HepG2 (cell line): ENCODE results near the gene ACTR3. TPM values are rescaled to one million over a fixed set of nuclear protein-coding genes. Genes with fewer than 3 reads are reported as not detected.
A peak's percentile ranks its signal among the peaks of the same experiment; 100 is the strongest.

Source experiments
- ADNP ChIP-seq: sonication (generic); formaldehyde crosslinking; IDR thresholded peaks from 2 replicates; pipeline ENCODE4 v1.4.0; 2020; ENCODE audit warnings: missing genetic modification reagents
- CEBPG ChIP-seq: IDR thresholded peaks from 2 replicates; pipeline ENCODE4 v1.6.1; 2016
- CHCHD3 ChIP-seq: sonication (generic); formaldehyde crosslinking; IDR thresholded peaks from 2 replicates; pipeline ENCODE4 v1.8.0; 2022; ENCODE audit warnings: mild to moderate bottlenecking, missing genetic modification reagents, moderate library complexity
- DR1 ChIP-seq: sonication (generic); formaldehyde crosslinking; IDR thresholded peaks from 2 replicates; pipeline ENCODE4 v1.8.0; 2021; ENCODE audit warnings: mild to moderate bottlenecking, missing genetic modification reagents, inconsistent platforms
- FOSL2 ChIP-seq: sonication (generic); formaldehyde crosslinking; IDR thresholded peaks from 2 replicates; pipeline ENCODE4 v1.4.0; 2020; ENCODE audit warnings: missing genetic modification reagents
- HHEX ChIP-seq: IDR thresholded peaks from 2 replicates; pipeline ENCODE4 v1.6.1; 2016; ENCODE audit warnings: control low read depth
- MAFG ChIP-seq: sonication (generic); formaldehyde crosslinking; IDR thresholded peaks from 2 replicates; pipeline ENCODE4 v1.5.1; 2020; ENCODE audit warnings: mild to moderate bottlenecking, missing genetic modification reagents
- NCOR1 ChIP-seq: fragments of 200-600 bp; sonication (generic); IDR thresholded peaks from 2 replicates; pipeline ENCODE4 v1.7.0; 2017; ENCODE audit warnings: antibody characterized with exemption, low read length, borderline replicate concordance
- NFIC ChIP-seq: IDR thresholded peaks from 2 replicates; pipeline ENCODE4 v1.6.1; 2012; ENCODE audit warnings: mild to moderate bottlenecking, low read length, inconsistent platforms
- NR2C2 ChIP-seq: sonication (generic); formaldehyde crosslinking; IDR thresholded peaks from 2 replicates; pipeline ENCODE4 v1.4.0; 2020; ENCODE audit warnings: missing genetic modification reagents, mild to moderate bottlenecking, moderate library complexity, borderline replicate concordance
- TCF7 ChIP-seq: sonication (generic); IDR thresholded peaks from 2 replicates; pipeline ENCODE4 v1.6.1; 2016; ENCODE audit warnings: antibody characterized with exemption, low read depth
- ZFX ChIP-seq: sonication (generic); formaldehyde crosslinking; IDR thresholded peaks from 2 replicates; pipeline ENCODE4 v1.4.0; 2020; ENCODE audit warnings: mild to moderate bottlenecking, low read depth, missing genetic modification reagents, moderate library complexity
- ZNF331 ChIP-seq: sonication (generic); formaldehyde crosslinking; IDR thresholded peaks from 2 replicates; pipeline ENCODE4 v1.4.0; 2020; ENCODE audit warnings: missing genetic modification reagents
- ZNF549 ChIP-seq: sonication (generic); formaldehyde crosslinking; IDR thresholded peaks from 2 replicates; pipeline ENCODE4 v1.5.0; 2020; ENCODE audit warnings: missing genetic modification reagents
- ZNF550 ChIP-seq: sonication (generic); formaldehyde crosslinking; IDR thresholded peaks from 2 replicates; pipeline ENCODE4 v1.4.0; 2020; ENCODE audit warnings: mild to moderate bottlenecking, missing genetic modification reagents, borderline replicate concordance
- ZNF564 ChIP-seq: sonication (generic); formaldehyde crosslinking; IDR thresholded peaks from 2 replicates; pipeline ENCODE4 v1.8.1; 2023; ENCODE audit warnings: mild to moderate bottlenecking, missing genetic modification reagents
- ZNF570 ChIP-seq: sonication (generic); formaldehyde crosslinking; IDR thresholded peaks from 2 replicates; pipeline ENCODE4 v1.4.0; 2020; ENCODE audit warnings: mild to moderate bottlenecking, missing genetic modification reagents, borderline replicate concordance
- ZNF616 ChIP-seq: sonication (generic); formaldehyde crosslinking; IDR thresholded peaks from 2 replicates; pipeline ENCODE4 v1.5.0; 2020; ENCODE audit warnings: low read depth, mild to moderate bottlenecking, missing genetic modification reagents
- ZNF749 ChIP-seq: sonication (generic); formaldehyde crosslinking; IDR thresholded peaks from 2 replicates; pipeline ENCODE4 v1.8.0; 2022; ENCODE audit warnings: mild to moderate bottlenecking, missing genetic modification reagents, moderate library complexity, borderline replicate concordance
- ZNF782 ChIP-seq: sonication (generic); formaldehyde crosslinking; IDR thresholded peaks from 2 replicates; pipeline ENCODE4 v1.4.0; 2020; ENCODE audit warnings: missing genetic modification reagents, mild to moderate bottlenecking, borderline replicate concordance
- ZNF83 ChIP-seq: sonication (generic); formaldehyde crosslinking; IDR thresholded peaks from 2 replicates; pipeline ENCODE4 v1.4.0; 2020; ENCODE audit warnings: missing genetic modification reagents, mild to moderate bottlenecking, borderline replicate concordance
- polyA plus RNA-seq, 8 experiments: library from polyadenylated mRNA; depleted of rRNA in 3 of 8; stranded (reverse) in 7 of 8; unstranded in 1 of 8; fragments of >200 nt; fragmentation: Illumina TruSeq in 4 of 8; extraction: Trizol in 4 of 8; gene quantifications; 2 replicates each; pipeline versions ENCODE4 v1.2.1 to v1.2.3, GENCODE V29; 2011 to 2016; ENCODE audit warnings: low read depth in 4 of 8, missing spikeins in 1 of 8, mixed read lengths in 1 of 8; ENCODE audit not compliant: insufficient read depth in 1 of 8
- total RNA-seq, 5 experiments: library from RNA; depleted of rRNA; stranded (reverse); fragments of >200 nt; fragmentation: Illumina TruSeq; extraction: Trizol; gene quantifications; 2 replicates each; pipeline ENCODE4 v1.2.3, GENCODE V29; 2016; ENCODE audit warnings: low read depth in 1 of 5
- TF ChIP-seq, protein P1 (sequence below): sonication (generic); formaldehyde crosslinking; IDR thresholded peaks from 2 replicates; pipeline ENCODE4 v1.5.0; 2020; ENCODE audit warnings: mild to moderate bottlenecking, missing genetic modification reagents
- TF ChIP-seq, protein P2 (sequence below): IDR thresholded peaks from 2 replicates; pipeline ENCODE4 v1.6.1; 2012; ENCODE audit warnings: low read length, improper control_type of control experiment
- TF ChIP-seq, protein P3 (sequence below): sonication (generic); formaldehyde crosslinking; IDR thresholded peaks from 2 replicates; pipeline ENCODE4 v1.4.0; 2020; ENCODE audit warnings: missing genetic modification reagents; ENCODE audit errors: not compliant biosample characterization
- TF ChIP-seq, protein P4 (sequence below): sonication (generic); formaldehyde crosslinking; IDR thresholded peaks from 2 replicates; pipeline ENCODE4 v1.5.0; 2020; ENCODE audit warnings: missing genetic modification reagents

ACTR3 gene
- total and polyA plus RNA-seq, 2 of the 13 experiments (the other 11 are each of a cell fraction or from before 2014, with no cell fraction given) = 123 to 225 TPM

DNA sequence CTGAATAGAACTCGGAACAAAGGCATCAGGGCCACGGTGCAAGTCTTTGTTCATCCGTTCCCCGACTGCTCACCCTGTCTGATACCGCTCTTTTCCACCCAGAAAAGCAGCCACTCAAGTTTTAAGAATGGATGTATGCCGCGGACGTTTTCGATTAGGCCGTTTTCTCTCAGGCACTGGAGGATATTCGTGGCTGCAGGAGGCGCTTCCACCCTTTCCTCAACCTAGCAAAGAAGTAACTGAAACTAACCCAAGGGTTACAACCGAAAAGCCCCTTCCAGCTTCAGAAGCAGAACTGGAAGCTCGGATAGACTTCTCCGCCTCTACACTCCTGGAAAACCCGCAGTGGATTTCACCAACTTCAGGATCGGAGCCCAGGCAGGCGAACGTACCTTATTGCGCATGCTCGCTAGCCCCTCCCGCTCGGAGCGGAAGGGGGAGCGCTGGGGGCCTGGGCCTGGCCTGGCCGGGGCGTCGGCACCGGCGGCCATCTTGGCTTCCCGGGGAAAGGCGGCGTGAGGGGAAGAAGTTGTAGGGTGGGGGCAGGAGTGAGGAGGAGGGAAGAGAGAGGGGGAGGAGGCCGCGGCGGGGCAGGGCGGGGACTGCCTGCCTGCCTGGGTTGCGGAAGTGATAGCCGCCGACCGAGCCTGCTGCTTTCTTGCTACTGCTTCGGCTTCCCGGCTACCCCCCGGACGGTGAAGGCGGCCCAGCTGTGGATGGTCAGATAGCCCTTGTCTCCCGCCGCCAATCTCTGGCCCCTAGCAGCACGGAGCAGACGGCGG is at the start of gene ACTR3 (continued):
- TF ChIP-seq, protein P1, sequence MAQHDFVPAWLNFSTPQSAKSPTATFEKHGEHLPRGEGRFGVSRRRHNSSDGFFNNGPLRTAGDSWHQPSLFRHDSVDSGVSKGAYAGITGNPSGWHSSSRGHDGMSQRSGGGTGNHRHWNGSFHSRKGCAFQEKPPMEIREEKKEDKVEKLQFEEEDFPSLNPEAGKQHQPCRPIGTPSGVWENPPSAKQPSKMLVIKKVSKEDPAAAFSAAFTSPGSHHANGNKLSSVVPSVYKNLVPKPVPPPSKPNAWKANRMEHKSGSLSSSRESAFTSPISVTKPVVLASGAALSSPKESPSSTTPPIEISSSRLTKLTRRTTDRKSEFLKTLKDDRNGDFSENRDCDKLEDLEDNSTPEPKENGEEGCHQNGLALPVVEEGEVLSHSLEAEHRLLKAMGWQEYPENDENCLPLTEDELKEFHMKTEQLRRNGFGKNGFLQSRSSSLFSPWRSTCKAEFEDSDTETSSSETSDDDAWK = no peak
- TF ChIP-seq ZNF550 (no peak), DR1 (CRISPR knock-in tag) (peak; percentile 93), CEBPG (CRISPR knock-in tag) (peak; percentile 58), ZNF570 (no peak), ZNF83 (no peak), NCOR1 (peak; percentile 33; the same call in 1 of the 2 replicates), NFIC (peak; percentile 81; the same call in 1 of the 2 replicates), CHCHD3 (CRISPR knock-in tag) (no peak), MAFG (CRISPR knock-in tag) (no peak), ADNP (no peak), ZNF616 (CRISPR knock-in tag) (peak; percentile 56; the same call in 1 of the 2 replicates), ZNF749 (peak; percentile 97), ZNF782 (CRISPR knock-in tag) (peak; percentile 75; the same call in 1 of the 2 replicates), NR2C2 (CRISPR knock-in tag) (peak; percentile 68), HHEX (CRISPR knock-in tag) (no peak), ZNF331 (CRISPR knock-in tag) (peak; percentile 89; the same call in 1 of the 2 replicates), ZFX (CRISPR knock-in tag) (peak; percentile 96), FOSL2 (CRISPR knock-in tag) (no peak; the same call in 1 of the 2 replicates), ZNF549 (no peak), TCF7 (no peak), ZNF564 (CRISPR knock-in tag) (peak; percentile 99)
- TF ChIP-seq, protein P2, sequence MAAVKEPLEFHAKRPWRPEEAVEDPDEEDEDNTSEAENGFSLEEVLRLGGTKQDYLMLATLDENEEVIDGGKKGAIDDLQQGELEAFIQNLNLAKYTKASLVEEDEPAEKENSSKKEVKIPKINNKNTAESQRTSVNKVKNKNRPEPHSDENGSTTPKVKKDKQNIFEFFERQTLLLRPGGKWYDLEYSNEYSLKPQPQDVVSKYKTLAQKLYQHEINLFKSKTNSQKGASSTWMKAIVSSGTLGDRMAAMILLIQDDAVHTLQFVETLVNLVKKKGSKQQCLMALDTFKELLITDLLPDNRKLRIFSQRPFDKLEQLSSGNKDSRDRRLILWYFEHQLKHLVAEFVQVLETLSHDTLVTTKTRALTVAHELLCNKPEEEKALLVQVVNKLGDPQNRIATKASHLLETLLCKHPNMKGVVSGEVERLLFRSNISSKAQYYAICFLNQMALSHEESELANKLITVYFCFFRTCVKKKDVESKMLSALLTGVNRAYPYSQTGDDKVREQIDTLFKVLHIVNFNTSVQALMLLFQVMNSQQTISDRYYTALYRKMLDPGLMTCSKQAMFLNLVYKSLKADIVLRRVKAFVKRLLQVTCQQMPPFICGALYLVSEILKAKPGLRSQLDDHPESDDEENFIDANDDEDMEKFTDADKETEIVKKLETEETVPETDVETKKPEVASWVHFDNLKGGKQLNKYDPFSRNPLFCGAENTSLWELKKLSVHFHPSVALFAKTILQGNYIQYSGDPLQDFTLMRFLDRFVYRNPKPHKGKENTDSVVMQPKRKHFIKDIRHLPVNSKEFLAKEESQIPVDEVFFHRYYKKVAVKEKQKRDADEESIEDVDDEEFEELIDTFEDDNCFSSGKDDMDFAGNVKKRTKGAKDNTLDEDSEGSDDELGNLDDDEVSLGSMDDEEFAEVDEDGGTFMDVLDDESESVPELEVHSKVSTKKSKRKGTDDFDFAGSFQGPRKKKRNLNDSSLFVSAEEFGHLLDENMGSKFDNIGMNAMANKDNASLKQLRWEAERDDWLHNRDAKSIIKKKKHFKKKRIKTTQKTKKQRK = no peak
- TF ChIP-seq, protein P3, sequence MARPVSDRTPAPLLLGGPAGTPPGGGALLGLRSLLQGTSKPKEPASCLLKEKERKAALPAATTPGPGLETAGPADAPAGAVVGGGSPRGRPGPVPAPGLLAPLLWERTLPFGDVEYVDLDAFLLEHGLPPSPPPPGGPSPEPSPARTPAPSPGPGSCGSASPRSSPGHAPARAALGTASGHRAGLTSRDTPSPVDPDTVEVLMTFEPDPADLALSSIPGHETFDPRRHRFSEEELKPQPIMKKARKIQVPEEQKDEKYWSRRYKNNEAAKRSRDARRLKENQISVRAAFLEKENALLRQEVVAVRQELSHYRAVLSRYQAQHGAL (CRISPR knock-in tag) = no peak
- TF ChIP-seq, protein P4, sequence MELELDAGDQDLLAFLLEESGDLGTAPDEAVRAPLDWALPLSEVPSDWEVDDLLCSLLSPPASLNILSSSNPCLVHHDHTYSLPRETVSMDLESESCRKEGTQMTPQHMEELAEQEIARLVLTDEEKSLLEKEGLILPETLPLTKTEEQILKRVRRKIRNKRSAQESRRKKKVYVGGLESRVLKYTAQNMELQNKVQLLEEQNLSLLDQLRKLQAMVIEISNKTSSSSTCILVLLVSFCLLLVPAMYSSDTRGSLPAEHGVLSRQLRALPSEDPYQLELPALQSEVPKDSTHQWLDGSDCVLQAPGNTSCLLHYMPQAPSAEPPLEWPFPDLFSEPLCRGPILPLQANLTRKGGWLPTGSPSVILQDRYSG = peak; percentile 88; the same call in 1 of the 2 replicates
